ENCODE results near the gene EIPR1.

EIPR1 gene

GRCh38 chr2:3388412-3388738 is 10.8 kb upstream of the EIPR1 start:
- H3K36me3 ChIP-seq (ENCODE audit: low read depth), result peaks cover 56% of the 10 kb centered on the region
- no peak for TF ChIP-seq CTCF (IDR thresholded peaks at IDR 0.05; ENCODE audit: poor library complexity, severe bottlenecking)
- DNase-seq (ENCODE audit: low spot score) (no peak), ATAC-seq (ENCODE audit: low read depth) (no peak)
- H3K4me3 ChIP-seq (ENCODE audit: severe bottlenecking), result no peak overlapping the region
- H3K27me3 ChIP-seq (ENCODE audit: insufficient read depth, poor library complexity, severe bottlenecking), result no peaks in the 10 kb centered on the region
- no peaks in the 10 kb centered on the region for H3K9me3 ChIP-seq (ENCODE audit: severe bottlenecking)
- no peaks in the 10 kb centered on the region for H3K4me1 ChIP-seq (ENCODE audit: insufficient read depth, poor library complexity, severe bottlenecking)
- no peak overlapping the region for H3K27ac ChIP-seq (ENCODE audit: poor library complexity, severe bottlenecking)

- ATAC-seq (ENCODE audit: low read depth) (no peak), DNase-seq (ENCODE audit: low spot score) (no peak)
- Histone ChIP-seq H3K4me1 (ENCODE audit: insufficient read depth, poor library complexity, severe bottlenecking) (no peaks in the 10 kb centered on the region), H3K9me3 (ENCODE audit: severe bottlenecking) (no peaks in the 10 kb centered on the region), H3K4me3 (ENCODE audit: severe bottlenecking) (no peak overlapping the region), H3K36me3 (ENCODE audit: low read depth) (peaks cover 56% of the 10 kb centered on the region), H3K27me3 (ENCODE audit: insufficient read depth, poor library complexity, severe bottlenecking) (no peaks in the 10 kb centered on the region), H3K27ac (ENCODE audit: poor library complexity, severe bottlenecking) (no peak overlapping the region)
- no peak for TF ChIP-seq CTCF (IDR thresholded peaks at IDR 0.05; ENCODE audit: poor library complexity, severe bottlenecking)
These were observed 10.2 kb upstream of the EIPR1 start for GRCh38 chr2:3387644-3388411.

- peaks cover 63% of the 10 kb centered on the region for H3K36me3 ChIP-seq (ENCODE audit: low read depth)
- no peaks in the 10 kb centered on the region for H3K4me1 ChIP-seq (ENCODE audit: insufficient read depth, poor library complexity, severe bottlenecking)
- no peak for DNase-seq (ENCODE audit: low spot score)
- no peaks in the 10 kb centered on the region for H3K9me3 ChIP-seq (ENCODE audit: severe bottlenecking)
- H3K4me3 ChIP-seq (ENCODE audit: severe bottlenecking), result no peak overlapping the region
- no peak for ATAC-seq (ENCODE audit: low read depth)
- TF ChIP-seq CTCF (IDR thresholded peaks at IDR 0.05; ENCODE audit: poor library complexity, severe bottlenecking), result no peak
- H3K27ac ChIP-seq (ENCODE audit: poor library complexity, severe bottlenecking), result no peak overlapping the region
- H3K27me3 ChIP-seq (ENCODE audit: insufficient read depth, poor library complexity, severe bottlenecking), result no peaks in the 10 kb centered on the region
These were observed 9.4 kb upstream of the EIPR1 start for GRCh38 chr2:3387011-3387410.

GRCh38 chr2:3386448-3386958 is 8.9 kb upstream of the EIPR1 start:
- Histone ChIP-seq H3K9me3 (ENCODE audit: severe bottlenecking) (no peaks in the 10 kb centered on the region), H3K4me3 (ENCODE audit: severe bottlenecking) (no peak overlapping the region), H3K27me3 (ENCODE audit: insufficient read depth, poor library complexity, severe bottlenecking) (no peaks in the 10 kb centered on the region), H3K27ac (ENCODE audit: poor library complexity, severe bottlenecking) (no peak overlapping the region), H3K36me3 (ENCODE audit: low read depth) (peaks cover 65% of the 10 kb centered on the region), H3K4me1 (ENCODE audit: insufficient read depth, poor library complexity, severe bottlenecking) (no peaks in the 10 kb centered on the region)
- no peak for DNase-seq (ENCODE audit: low spot score)
- TF ChIP-seq CTCF (IDR thresholded peaks at IDR 0.05; ENCODE audit: poor library complexity, severe bottlenecking), result no peak
- no peak for ATAC-seq (ENCODE audit: low read depth)

Measured in RWPE2 (cell line).